K562 (cell line): Measurements from ENCODE around the gene SLC20A1. TPM values are rescaled to one million over a fixed set of nuclear protein-coding genes. Genes with fewer than 3 reads are reported as not detected.

Experiments
- BRF2 ChIP-seq: IDR thresholded peaks from 3 replicates; pipeline ENCODE4 v1.6.1; 2011; ENCODE audit warnings: borderline replicate concordance, mild to moderate bottlenecking; ENCODE audit not compliant: insufficient read length, insufficient read depth
- COPS2 ChIP-seq: fragments of 450-650 bp; conservative IDR thresholded peaks from 2 replicates; pipeline ENCODE4 v1.6.1; 2016; ENCODE audit warnings: mild to moderate bottlenecking, moderate library complexity
- E2F6 ChIP-seq, 2 experiments: IDR thresholded peaks; 2 replicates each; pipeline ENCODE4 v1.6.1; 2011; ENCODE audit warnings: borderline replicate concordance in 1 of 2, control low read depth in 1 of 2, low read depth in 1 of 2, low read length in 1 of 2, mild to moderate bottlenecking in 1 of 2, mixed read lengths in 1 of 2, moderate library complexity in 1 of 2; ENCODE audit not compliant: insufficient read depth in 1 of 2, insufficient read length in 1 of 2, poor library complexity in 1 of 2, severe bottlenecking in 1 of 2; ENCODE audit errors: extremely low read depth in 1 of 2
- EP400 ChIP-seq: fragments of 450-650 bp; IDR thresholded peaks from 2 replicates; pipeline ENCODE4 v1.6.1; 2017; ENCODE audit warnings: antibody characterized with exemption, mild to moderate bottlenecking, moderate library complexity
- FOXP4 ChIP-seq: sonication (generic); formaldehyde crosslinking; IDR thresholded peaks from 2 replicates; pipeline ENCODE4 v1.8.0; 2022; ENCODE audit warnings: mild to moderate bottlenecking, missing genetic modification reagents, borderline replicate concordance
- GTF2A2 ChIP-seq: IDR thresholded peaks from 2 replicates; pipeline ENCODE4 v1.6.1; 2016; ENCODE audit warnings: mild to moderate bottlenecking, missing genetic modification characterization, missing compliant biosample characterization
- HNRNPUL1 ChIP-seq: fragments of 200-400 bp; formaldehyde crosslinking; IDR thresholded peaks from 2 replicates; pipeline ENCODE4 v1.6.1; 2017; ENCODE audit warnings: low read length
- HOXB6 ChIP-seq: fragments of 250-450 bp; sonication (Bioruptor Pico); IDR thresholded peaks from 2 replicates; pipeline ENCODE4 v1.5.1; 2022; ENCODE audit warnings: mild to moderate bottlenecking, borderline replicate concordance
- IRF9 ChIP-seq: fragments of 450-650 bp; IDR thresholded peaks from 2 replicates; pipeline ENCODE4 v1.6.1; 2016; ENCODE audit warnings: missing biosample characterization, missing genetic modification characterization
- MAFF ChIP-seq: IDR thresholded peaks from 2 replicates; pipeline ENCODE4 v1.6.1; 2012; ENCODE audit warnings: low read length, improper control_type of control experiment
- PHF21A ChIP-seq: fragments of 450-650 bp; IDR thresholded peaks from 2 replicates; pipeline ENCODE4 v1.6.1; 2017; ENCODE audit warnings: low read depth, borderline replicate concordance
- RBM22 ChIP-seq: fragments of 200-400 bp; formaldehyde crosslinking; IDR thresholded peaks from 2 replicates; pipeline ENCODE4 v1.6.1; 2018; ENCODE audit warnings: low read length, low read depth; ENCODE audit not compliant: poor library complexity, severe bottlenecking
- RUNX1 ChIP-seq: sonication (generic); IDR thresholded peaks from 2 replicates; pipeline ENCODE4 v1.6.1; 2016; ENCODE audit warnings: antibody characterized with exemption, low read depth
- SIX5 ChIP-seq, 2 experiments: IDR thresholded peaks; 2 replicates each; pipeline ENCODE4 v1.6.1; 2011; ENCODE audit warnings: low read length in 2 of 2, borderline replicate concordance in 1 of 2, low read depth in 1 of 2, mild to moderate bottlenecking in 1 of 2, moderate library complexity in 1 of 2; ENCODE audit not compliant: insufficient read depth in 1 of 2
- SMAD3 ChIP-seq: fragments of 450-650 bp; formaldehyde crosslinking; conservative IDR thresholded peaks from 2 replicates; pipeline ENCODE4 v1.4.0; 2020; ENCODE audit warnings: mild to moderate bottlenecking
- SNIP1 ChIP-seq: fragments of 450-650 bp; IDR thresholded peaks from 2 replicates; pipeline ENCODE4 v1.7.1; 2017; ENCODE audit warnings: low read depth, mild to moderate bottlenecking
- SRSF3 ChIP-seq: fragments of 200-400 bp; formaldehyde crosslinking; IDR thresholded peaks from 2 replicates; pipeline ENCODE4 v1.6.1; 2016; ENCODE audit warnings: mild to moderate bottlenecking, low read length, moderate library complexity; ENCODE audit not compliant: insufficient read depth
- TRIM24 ChIP-seq, 2 experiments: fragments of 450-650 bp; IDR thresholded peaks; 2 replicates each; pipeline ENCODE4 v1.6.1; 2016
- ZEB2 ChIP-seq: fragments of 450-650 bp; IDR thresholded peaks from 2 replicates; pipeline ENCODE4 v1.6.1; 2016
- ZNF311 ChIP-seq: fragments of 250-450 bp; sonication (Bioruptor Pico); IDR thresholded peaks from 2 replicates; pipeline ENCODE4 v1.4.0; 2020; ENCODE audit warnings: mild to moderate bottlenecking, moderate library complexity
- ZNF561 ChIP-seq: fragments of 450-650 bp; formaldehyde crosslinking; conservative IDR thresholded peaks from 2 replicates; pipeline ENCODE4 v1.4.0; 2020; ENCODE audit warnings: mild to moderate bottlenecking, moderate library complexity
- polyA plus RNA-seq, 8 experiments: library from polyadenylated mRNA; depleted of rRNA in 4 of 8; stranded (reverse) in 5 of 8; unstranded in 3 of 8; fragments of >200 nt; fragmentation: Nextera tagmentation in 2 of 8; fragmentation: Illumina TruSeq in 1 of 8; extraction: Ambion mirVana in 2 of 8; extraction: Trizol in 1 of 8; gene quantifications; 2 replicates each; pipeline versions ENCODE4 v1.2.1 to v1.2.3, GENCODE V29; 2011 to 2014; ENCODE audit warnings: inconsistent platforms in 1 of 8, missing spikeins in 1 of 8
- total RNA-seq, 7 experiments: library from RNA; depleted of rRNA in 6 of 7; stranded (reverse); fragments of >200 nt in 6 of 7; fragmentation: Illumina TruSeq in 2 of 7; extraction: Trizol in 2 of 7; gene quantifications; 2 replicates each; pipeline versions ENCODE4 v1.2.1 to v1.2.3, GENCODE V29; 2011 to 2021; ENCODE audit warnings: low replicate concordance in 1 of 7

The SLC20A1 gene
- total and polyA plus RNA-seq, 9 of the 15 experiments (the other 6 are each of a cell fraction or from before 2014, with no cell fraction given): 53.8 to 150 (median 74.7) TPM

GRCh38 chr2:112683550-112684414 is 38.0 kb downstream of the SLC20A1 start (continued):
- TF ChIP-seq E2F6 (IDR thresholded peaks at IDR 0.05; ENCODE audit: borderline replicate concordance in 1 of 2, extremely low read depth in 1 of 2, insufficient read depth in 1 of 2, insufficient read length in 1 of 2, low read depth in 1 of 2, low read length in 1 of 2, poor library complexity in 1 of 2, severe bottlenecking in 1 of 2) (peak; percentile 50 to 64), RUNX1 (no peak), ZEB2 (peak; percentile 91), TRIM24 (IDR thresholded peaks at IDR 0.05) (peak; percentile 91 to 92), ZNF311 (CRISPR knock-in tag) (no peak), PHF21A (no peak), RBM22 (no peak), SNIP1 (no peak), SMAD3 (CRISPR knock-in tag) (no peak), HOXB6 (CRISPR knock-in tag) (no peak), MAFF (no peak), BRF2 (no peak), HNRNPUL1 (no peak), EP400 (peak; percentile 69), SRSF3 (no peak), SIX5 (IDR thresholded peaks at IDR 0.05; ENCODE audit: borderline replicate concordance in 1 of 2, insufficient read depth in 1 of 2, low read depth in 1 of 2, low read length in 2 of 2) (no peak), IRF9 (no peak), COPS2 (no peak), ZNF561 (CRISPR knock-in tag) (no peak), FOXP4 (CRISPR knock-in tag) (no peak), GTF2A2 (no peak)
